ENCODE measurements around the gene PRICKLE2.

PRICKLE2 gene

DNA sequence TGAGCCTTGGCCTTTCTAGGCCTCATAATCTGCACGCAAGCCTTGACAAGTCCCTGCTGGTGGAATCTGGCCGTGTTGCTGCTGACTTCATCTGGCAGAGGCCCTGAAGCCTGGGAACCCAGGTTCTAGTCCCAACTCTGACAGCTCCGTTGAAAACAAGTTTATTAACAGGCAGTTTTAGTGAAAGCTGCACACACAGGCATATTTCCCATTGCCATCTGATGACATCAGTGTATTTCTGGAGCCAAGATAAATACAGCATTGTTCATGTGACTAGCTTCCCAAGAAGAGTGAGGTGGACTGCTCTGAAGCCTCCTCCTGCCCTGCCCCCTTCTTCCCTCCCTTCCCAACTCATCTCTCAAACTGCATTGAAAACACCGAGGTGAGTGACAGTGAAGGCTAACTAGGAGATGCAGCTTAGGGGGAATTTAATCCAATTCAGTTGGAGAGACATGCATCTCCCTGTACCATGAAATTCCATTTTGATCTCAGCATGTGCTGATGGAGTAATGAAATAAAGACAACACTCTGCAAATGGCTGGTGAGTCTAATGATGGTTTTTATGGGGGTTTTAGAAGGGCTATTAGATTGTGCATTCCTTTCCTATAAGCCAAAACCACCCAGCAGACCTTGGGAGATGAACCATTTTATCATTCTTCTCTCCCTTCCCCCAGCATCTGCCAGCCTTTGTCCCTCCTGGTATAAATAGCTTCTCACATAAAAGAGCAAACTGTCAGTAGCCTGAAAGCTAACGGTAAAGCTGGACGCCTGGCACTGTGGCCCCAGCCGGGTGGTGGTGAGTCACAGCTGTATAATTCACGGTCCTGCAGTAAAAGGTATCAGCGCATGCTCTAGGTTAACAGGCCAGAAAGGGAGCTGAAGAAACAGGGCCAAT lies 38.0 kb downstream of the PRICKLE2 start:
- no peak for DNase-seq (ENCODE audit: low spot score)

DNA sequence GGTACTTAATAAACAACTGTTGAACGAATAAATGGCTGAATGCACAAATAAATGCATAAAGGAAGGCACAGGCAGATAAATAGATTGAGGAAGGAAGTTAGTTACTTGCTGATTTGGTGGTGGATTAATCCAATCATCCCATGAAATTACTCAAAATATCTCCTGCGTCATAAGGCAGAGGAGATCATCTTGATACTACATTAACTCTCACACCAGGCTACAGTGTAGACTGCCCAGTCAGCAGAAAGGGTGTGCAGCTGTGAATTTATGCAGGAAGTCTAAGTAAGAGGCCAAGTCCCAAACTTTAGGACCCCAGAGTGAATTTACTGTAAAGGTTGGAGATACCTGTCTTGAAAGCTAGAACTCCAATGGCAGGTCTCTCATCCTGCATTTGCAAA lies 38.6 kb downstream of the PRICKLE2 start:
- no peak for DNase-seq (ENCODE audit: low spot score)

DNA sequence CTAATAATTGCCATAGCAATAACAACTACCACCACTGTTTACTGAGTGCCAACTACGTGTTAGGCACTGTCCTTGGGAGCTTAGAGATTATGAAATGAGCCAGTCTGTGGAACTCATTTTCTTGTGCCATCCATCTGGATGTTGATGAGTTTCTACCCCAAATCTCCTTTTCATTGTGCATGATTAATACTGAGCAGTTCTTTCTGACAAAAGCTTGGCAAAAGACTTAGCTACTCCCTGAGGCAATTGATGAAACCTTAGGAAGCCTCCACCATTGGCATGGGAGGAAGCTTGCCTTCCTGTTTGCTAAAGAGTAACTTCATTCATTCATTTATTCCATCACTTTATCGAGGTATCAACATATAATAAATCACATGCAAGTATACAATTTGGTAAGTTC lies 39.8 kb downstream of the PRICKLE2 start:
- no peak for DNase-seq (ENCODE audit: low spot score)

DNA sequence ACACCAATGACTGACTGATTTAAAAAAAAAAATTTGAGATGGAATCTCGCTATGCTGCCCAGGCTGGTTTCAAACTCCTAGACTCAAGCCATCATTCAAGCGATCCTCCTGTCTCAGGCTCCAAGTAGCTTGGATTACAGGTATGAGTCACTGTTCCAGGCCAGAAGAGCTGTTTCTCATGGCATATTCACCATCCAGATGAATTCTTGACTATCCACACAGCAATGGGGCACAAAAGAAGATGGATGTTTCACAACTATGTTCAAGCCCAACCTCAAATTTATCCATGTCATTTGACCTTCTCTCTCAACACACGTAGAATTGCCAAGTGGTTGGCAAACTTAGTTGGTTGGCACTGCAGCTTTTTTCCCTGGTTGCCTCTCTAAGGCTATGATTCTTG lies 40.6 kb downstream of the PRICKLE2 start:
- no peak for DNase-seq (ENCODE audit: low spot score)

DNA sequence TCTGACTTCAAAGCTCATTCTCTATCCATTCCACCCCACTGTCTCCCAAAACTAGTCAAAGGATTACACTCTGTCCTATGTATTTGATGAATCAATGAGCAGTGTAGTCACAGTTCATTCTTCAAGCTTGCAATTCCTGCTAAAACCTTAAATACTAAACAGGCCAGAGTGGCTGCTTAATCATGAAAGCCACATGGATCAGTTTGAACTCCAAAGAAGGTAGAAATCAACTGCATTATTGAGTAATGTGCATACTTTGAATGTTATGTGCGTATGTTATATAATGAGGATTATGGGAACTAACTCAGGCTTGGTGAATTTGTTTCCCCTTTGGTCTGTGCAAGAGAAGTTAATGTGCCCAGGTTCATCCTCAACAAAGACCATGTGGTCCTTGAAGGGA lies 45.4 kb downstream of the PRICKLE2 start:
- no peak for DNase-seq (ENCODE audit: low spot score)

DNA sequence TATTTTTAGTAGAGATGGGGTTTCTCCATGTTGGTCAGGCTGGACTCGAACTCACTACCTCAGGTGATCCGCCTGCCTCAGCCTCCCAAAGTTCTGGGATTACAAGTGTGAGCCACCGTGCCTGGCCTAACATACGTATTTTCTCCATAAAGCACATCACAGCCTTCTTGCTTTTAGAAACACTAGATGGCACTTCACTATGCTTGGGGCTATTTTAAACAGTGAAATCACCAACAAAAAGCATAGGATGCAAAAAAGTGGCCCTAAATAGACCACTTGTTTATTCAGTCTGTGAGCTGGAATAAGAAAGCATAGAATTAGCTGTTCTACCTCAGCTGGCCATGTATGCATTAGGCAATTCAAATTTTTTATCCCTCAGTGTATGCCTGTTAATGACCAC lies 46.0 kb downstream of the PRICKLE2 start:
- no peak for DNase-seq (ENCODE audit: low spot score)

DNA sequence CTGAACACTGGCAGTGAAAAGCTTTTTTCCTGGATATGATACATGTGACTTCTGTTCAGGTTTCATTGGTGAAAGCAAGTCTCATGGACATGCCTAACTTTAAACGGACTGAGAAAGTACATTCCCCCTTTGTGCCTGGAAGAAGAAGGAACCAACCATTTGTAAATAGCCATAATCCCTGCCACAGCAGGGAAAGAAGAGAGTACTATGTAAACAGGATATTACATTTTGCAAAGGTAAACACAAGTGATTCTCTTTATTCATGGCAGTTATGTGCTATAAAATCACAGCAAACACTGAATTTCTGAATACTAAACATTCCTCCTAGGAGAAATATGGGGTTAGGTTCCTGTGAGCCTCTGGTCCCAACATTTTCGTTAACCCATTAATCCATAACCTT lies 46.8 kb downstream of the PRICKLE2 start:
- DNase-seq (ENCODE audit: low spot score), result no peak

DNA sequence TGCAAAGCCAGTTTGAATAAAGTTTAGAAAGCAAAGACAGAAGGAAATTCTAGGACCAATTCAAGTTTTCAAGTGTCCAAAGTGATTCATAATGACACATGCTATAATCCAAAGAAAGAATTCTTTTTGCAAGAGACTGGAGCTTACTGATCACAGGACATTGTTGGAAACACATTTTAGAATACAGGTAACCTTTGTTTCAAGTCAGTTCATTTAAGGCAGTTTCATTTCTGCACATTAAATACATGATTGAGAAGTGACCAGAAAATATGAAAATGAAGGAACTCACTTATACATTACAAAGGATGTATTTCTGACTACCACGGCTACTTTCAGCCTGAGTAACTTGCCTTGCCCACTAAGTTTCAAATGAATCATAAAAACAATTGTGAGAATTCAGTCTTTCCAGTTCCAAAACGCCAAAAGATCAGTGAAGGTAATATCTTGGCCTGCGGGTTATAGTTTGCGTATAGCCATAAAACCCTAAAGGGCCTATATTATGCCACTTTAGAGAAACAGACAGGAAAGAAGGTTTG lies 48.7 kb downstream of the PRICKLE2 start:
- peak; percentile 20 for DNase-seq (ENCODE audit: low spot score)

DNA sequence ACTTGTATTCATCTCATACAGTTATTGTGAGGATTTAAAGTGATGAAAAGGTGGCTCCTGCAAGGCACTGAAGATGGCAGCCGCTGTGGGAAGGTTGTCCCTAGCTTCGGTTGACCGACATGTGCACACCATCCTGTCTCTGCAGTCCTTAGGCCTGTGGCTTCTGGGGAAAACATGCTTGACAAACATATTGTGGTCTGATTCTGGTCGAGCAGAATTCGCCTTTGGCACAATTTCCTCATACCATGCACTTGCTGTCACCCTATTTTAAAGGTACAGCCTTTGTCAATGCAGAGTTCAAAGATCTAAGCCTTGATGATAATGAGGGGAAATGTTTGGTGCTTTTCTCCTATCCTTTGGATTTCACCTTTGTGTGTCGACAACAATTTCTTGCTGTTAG lies 50.9 kb downstream of the PRICKLE2 start:
- no peak for DNase-seq (ENCODE audit: low spot score)

DNA sequence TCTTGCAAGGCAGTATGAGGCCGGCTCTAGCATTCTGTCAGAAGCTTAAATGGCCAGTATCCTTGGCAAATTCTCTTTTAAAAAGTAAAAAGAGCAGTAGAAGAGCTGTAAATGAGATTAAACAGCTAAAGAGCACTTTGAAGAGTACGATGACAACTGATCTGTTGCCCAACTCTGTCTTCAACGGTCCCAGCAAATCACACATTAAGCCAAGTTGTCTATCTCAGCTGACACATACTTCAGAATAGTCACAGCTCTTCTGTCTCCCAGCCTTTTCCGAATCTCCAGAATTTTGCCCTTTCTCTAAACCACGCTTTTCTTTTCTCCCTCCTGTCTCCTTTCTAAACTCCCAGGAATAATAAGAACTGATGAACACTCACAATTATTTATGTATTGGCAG lies 51.7 kb downstream of the PRICKLE2 start:
- no peak for DNase-seq (ENCODE audit: low spot score)

DNA sequence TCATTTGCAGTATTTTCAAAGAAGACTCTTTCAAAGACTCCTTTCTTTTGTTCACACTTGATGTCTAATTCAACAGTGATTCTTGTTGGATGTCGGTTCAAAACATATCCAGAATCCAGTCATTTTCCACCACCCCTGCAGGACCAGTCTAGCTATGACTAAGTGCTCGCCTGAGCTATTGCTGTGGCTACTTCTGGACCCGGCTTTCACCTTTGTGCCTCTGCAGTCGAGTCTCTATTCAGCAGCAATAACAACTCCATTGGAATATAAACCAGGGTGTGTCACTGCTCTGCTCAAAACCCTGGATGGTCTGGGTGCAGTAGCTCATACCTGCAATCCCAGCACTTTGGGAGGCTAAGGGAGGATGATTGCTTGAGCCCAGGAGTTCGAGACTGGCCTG lies 55.0 kb downstream of the PRICKLE2 start:
- no peak for DNase-seq (ENCODE audit: low spot score)

DNA sequence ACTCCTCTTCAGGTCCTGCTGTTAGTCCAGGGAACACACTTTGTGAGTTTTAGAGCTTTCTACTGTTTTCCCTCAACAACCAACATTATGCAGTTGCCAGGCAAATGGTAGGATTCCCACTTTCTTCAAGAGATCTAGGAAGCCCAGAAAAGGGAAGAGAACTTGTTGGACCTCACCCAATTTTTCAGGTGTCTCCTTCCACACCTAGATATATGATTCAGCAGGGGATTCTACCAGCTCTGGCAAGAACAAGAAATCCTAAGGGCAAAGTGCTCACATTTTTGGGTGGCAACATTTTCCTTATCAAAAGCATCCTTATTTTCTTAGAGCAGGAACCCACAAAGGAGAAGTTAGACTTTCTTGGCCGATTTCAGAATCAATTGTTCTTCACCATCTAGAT lies 57.4 kb downstream of the PRICKLE2 start:
- no peak for DNase-seq (ENCODE audit: low spot score)

DNA sequence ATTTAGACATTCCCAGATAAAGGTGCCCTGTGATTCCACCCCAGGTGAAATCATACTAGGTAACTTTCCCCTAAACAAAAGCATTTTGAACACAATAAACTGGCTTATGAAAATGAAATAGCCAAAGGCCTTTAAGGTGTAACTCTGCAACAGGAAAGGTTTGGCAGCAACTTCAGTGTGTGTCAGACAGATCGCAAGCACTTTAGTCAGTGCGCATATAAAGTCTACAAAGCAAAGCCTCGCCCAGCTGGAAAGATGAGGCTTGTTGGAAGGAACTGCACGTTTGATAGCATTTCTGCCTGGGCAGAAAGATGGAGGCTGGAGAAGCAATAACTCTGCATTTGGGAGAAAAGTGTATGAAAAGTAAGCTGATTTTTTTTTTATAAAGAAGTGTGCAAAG lies 57.9 kb downstream of the PRICKLE2 start:
- DNase-seq (ENCODE audit: low spot score), result no peak

DNA sequence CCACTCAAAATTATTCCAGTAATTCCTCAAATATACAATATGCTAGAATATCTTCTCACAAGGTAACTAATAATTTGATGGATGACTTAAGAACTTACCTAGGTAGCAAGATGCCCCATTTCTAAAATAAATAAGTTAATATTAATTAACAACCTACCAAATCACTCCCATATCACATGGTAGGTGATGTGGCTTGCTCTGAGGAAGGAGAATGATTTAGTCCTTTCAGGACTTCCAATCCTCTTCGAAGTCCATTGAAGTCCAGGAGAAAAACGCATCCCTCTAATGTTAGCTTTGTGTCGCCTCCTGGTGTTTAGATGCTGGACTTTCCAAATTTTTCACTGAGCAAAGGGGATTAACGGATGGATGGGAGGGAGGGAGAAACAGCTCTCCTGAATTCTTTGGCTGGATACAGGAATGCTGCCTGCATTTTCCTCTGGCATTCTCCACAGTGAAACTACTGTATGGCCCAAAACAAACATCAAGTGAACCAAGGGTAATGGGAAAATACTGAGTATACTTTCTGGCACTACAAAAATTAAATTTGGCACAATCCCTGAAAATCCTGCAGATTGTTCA lies 58.6 kb downstream of the PRICKLE2 start:
- DNase-seq (ENCODE audit: low spot score), result no peak

DNA sequence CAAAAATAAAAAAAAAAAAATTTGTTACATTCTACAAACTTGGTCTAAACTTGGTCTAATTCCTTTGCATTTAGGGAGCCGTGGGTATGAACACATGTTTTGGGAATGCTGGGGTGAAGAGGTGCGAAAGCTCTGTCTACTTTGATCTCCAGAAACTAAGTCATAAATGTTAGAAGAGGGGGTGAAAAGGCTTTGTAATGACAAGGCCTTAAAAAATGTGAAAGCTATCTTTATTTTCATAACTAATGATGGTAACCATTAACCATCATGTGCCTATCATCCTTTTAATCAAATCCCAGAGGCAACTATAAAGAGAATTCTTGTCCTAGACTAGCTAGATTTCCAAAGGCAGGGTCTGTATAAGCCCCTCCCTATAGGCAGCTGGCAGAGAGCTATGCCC lies 60.9 kb downstream of the PRICKLE2 start:
- DNase-seq (ENCODE audit: low spot score), result no peak

DNA sequence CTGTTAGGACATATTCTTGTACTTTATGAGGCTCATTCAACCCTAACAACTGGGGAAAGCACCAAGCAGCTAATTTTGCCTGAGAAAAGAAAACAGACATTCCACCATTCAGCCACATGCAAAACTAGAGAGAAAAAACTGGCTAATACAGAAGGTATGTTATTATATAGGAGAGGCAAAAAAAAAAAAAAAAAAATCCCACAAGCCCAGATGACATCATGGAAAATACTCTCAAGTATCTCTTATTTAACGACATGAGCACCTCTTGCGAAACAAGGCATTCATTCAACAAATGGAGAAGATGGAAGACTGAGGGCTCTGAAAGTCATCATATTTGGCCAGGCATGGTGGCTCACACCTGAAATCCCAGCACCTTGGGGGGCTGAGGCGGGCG lies 61.5 kb downstream of the PRICKLE2 start:
- no peak for DNase-seq (ENCODE audit: low spot score)

DNA sequence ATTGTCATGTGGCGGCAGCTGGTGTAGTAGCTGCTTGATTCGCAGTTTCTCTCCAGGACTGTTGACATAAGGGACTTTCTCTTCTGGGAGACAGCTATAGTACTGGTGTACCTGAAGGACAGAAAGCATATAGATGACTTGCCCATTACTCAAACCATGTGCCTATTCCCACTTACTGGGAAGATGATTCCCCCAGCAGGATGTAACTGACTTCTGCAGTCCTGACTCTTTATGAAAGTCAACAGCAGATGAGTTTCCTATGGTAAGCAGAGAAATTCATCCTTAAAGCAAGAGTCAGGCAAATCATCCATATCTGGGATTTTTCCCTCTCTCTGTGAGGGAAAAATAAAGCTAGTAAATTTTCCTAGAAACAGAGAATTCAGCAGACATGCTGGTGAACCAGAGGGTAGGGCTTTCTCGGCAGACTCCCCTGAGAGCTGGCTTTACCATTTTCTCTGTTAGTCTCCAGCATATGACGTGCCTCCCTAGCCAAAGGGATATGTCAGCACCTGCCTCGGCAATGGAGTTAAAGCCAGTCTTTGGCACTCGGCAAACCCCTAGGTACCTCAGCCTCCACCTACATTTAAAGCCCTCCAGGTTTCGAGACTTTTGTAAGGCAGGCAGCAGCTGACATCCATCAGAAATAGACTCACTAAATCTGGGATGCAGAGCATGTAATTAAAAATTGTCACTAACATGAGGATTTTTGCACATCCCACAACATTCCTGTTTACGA lies 62.1 kb downstream of the PRICKLE2 start:
- no peak for DNase-seq (ENCODE audit: low spot score)

DNA sequence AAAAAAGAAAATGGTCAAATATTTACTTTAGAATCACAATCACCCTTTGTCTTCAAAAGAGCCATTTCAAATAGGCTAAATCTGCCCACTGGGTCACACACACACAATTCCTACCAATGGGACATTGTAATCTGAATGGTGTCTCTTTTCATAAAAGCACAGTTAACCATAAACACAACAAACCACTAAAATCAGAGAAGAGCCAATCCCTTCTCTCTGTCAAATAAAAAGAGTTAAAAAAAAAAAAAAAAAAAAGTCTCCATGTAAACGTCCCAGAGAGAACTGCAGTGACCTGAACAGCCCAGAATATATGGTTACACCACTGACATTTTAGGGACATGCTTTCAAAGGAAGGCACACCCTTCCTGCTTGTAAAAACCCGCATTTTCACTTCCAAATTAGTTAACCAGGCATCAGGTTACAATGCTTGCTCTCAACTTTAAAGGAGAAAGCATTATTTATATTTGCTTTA lies 63.7 kb downstream of the PRICKLE2 start:
- DNase-seq (ENCODE audit: low spot score), result no peak

DNA sequence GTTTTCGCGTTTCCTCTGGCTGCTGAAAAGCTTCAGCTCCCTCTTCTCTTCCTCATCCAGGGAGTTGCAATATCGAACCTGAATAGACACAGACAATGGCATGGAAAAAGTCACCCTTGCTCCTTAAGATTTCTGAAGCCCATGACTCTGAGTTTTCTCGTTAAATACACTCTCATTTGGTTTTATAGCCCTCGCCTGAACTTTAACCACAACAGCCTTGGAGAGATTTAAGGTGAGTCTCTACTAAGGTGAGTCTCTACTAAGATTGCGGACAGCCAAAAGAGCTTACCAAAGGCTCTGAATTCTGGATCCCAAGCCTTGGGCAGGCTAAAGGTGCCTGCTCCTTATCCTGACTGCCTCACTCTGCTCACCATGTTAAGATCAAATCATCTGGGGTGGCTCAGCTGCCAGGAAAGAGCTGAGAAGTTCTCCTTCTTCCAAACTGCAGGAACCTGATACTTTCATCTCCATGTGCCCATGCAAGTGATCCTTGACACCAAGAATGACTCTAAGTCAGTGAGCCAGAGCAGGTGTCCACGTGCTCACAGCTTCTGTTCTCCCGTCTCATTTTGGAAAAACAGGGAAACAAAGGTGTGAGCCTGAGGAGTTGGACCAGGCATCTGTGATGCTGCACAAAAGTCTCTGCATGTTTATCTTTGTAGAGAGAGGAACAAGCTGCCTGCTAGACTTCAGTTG lies 65.1 kb downstream of the PRICKLE2 start:
- DNase-seq (ENCODE audit: low spot score), result no peak

DNA sequence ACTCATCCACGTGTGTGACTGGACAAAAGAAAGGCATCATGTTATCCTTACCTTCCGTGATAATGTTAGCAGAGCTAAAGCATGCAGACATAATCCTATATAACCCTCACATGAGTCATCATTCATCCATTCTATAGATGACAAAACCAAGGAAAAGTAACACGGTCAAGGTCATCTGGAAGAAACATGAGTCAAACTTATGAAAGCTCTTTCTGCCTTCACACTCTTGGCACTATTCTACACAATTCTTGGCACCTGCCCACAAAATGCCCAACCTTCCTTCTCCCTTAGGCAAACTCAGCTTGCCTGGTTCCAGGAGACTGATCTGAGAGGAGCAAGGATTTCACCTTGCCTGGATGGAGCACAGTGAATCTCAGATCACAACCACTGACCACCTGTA lies 66.9 kb downstream of the PRICKLE2 start:
- DNase-seq (ENCODE audit: low spot score), result no peak

DNA sequence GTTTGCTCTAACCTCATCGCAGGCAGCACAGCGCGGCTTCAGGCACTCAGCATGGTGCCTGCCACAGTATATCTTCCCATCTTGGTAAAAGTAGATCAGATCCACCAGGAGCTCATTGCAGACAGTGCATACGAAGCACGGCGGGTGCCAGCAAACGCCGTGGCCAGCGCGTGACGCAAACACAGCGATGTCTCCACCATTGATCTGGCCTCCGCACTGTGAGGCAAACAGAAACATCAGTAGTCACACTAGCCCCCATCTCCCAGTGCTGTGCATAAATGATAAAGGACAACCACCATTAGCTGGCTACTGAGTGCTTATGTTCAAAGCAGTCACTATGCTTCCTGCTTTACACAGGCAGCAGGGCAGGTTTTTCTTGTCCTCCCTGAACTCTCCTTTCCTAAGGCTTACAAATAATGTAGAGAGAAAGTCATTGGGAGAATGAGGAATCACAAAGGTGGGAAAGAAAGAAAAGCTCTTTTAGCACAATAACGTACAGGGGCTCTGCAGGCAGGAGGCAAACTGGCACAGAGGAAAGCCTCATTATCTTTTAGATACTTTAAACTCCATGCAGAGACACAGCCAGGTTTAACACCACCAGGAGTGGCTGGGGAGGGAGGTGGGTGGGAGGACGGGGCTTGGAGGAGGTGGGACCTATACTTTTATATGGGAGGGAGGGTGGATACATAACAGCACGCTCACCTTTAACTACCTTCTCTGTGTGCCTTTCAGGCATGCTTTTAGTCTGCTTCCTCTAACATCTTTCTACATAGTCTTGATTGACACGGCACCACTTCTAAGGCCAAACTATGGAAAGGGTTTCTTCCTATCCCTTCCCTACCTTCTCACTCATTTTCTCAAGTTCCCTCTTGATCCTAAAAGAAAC lies 67.9 kb downstream of the PRICKLE2 start:
- DNase-seq (ENCODE audit: low spot score), result no peak
